ENCODE results near the gene TRIM77. TPM values are rescaled to one million over a fixed set of nuclear protein-coding genes. Genes with fewer than 3 reads are reported as not detected.
"Not testable (repeated sequence)": the region's sequence is repeated elsewhere in the genome, so short reads cannot be mapped to it uniquely, and the experiment has no call there.

The TRIM77 gene
- total RNA-seq, 1 donor from 2014 or later, result not detected

- not testable (repeated sequence) for H3K27me3 ChIP-seq (ENCODE audit: insufficient read depth, low read length); H3K27ac ChIP-seq (ENCODE audit: low read depth, low read length); DNase-seq (ENCODE audit: low read depth); H3K9me3 Mint-ChIP-seq (ENCODE audit: unreplicated experiment); H3K36me3 ChIP-seq (ENCODE audit: insufficient read depth, low read length); H4K20me1 ChIP-seq (ENCODE audit: insufficient read depth, low read length); H3K4me1 ChIP-seq (ENCODE audit: insufficient read depth, low read length); H3K36me3 Mint-ChIP-seq (ENCODE audit: low read depth, unreplicated experiment); H3K27me3 Mint-ChIP-seq (ENCODE audit: low read depth, unreplicated experiment); H3K4me1 Mint-ChIP-seq (ENCODE audit: low read depth, unreplicated experiment); H3K79me2 ChIP-seq (ENCODE audit: insufficient read depth, low read length); H3K4me2 ChIP-seq (ENCODE audit: low read length); H2AFZ ChIP-seq (ENCODE audit: low read depth, low read length); H3K9me3 ChIP-seq (ENCODE audit: insufficient read depth, low read depth, low read length); H3K27ac Mint-ChIP-seq (ENCODE audit: unreplicated experiment); H3K4me3 Mint-ChIP-seq (ENCODE audit: unreplicated experiment); H3K4me3 ChIP-seq (ENCODE audit: insufficient read depth, low read depth, low read length); H3K9ac ChIP-seq (ENCODE audit: low read length); FAIRE-seq
Measured at GRCh38 chr11:89724866-89725498, 14.9 kb downstream of the TRIM77 start.

- not testable (repeated sequence) for H3K9me3 Mint-ChIP-seq (ENCODE audit: unreplicated experiment); H3K27ac Mint-ChIP-seq (ENCODE audit: unreplicated experiment); H3K27me3 Mint-ChIP-seq (ENCODE audit: low read depth, unreplicated experiment); H3K9me3 ChIP-seq (ENCODE audit: insufficient read depth, low read depth, low read length); H3K4me3 Mint-ChIP-seq (ENCODE audit: unreplicated experiment); H4K20me1 ChIP-seq (ENCODE audit: insufficient read depth, low read length); H3K4me1 ChIP-seq (ENCODE audit: insufficient read depth, low read length); H2AFZ ChIP-seq (ENCODE audit: low read depth, low read length); H3K79me2 ChIP-seq (ENCODE audit: insufficient read depth, low read length); H3K27me3 ChIP-seq (ENCODE audit: insufficient read depth, low read length); H3K27ac ChIP-seq (ENCODE audit: low read depth, low read length); H3K36me3 ChIP-seq (ENCODE audit: insufficient read depth, low read length); H3K36me3 Mint-ChIP-seq (ENCODE audit: low read depth, unreplicated experiment); FAIRE-seq; H3K4me2 ChIP-seq (ENCODE audit: low read length); H3K4me3 ChIP-seq (ENCODE audit: insufficient read depth, low read depth, low read length); H3K9ac ChIP-seq (ENCODE audit: low read length); DNase-seq (ENCODE audit: low read depth); H3K4me1 Mint-ChIP-seq (ENCODE audit: low read depth, unreplicated experiment)
Measured at GRCh38 chr11:89730215-89730614, 20.1 kb downstream of the TRIM77 start.

GRCh38 chr11:89736566-89736965, 26.5 kb downstream of the TRIM77 start:
- no peaks in the 10 kb centered on the region for H3K9me3 Mint-ChIP-seq (ENCODE audit: unreplicated experiment)
- H2AFZ ChIP-seq (ENCODE audit: low read depth, low read length), result no peak overlapping the region

More at GRCh38 chr11:89736566-89736965, 26.5 kb downstream of the TRIM77 start:
- TF ChIP-seq CTCF (IDR thresholded peaks at IDR 0.05; ENCODE audit: insufficient read depth, low read depth, low read length) (no peak), EZH2 (IDR thresholded peaks at IDR 0.05; ENCODE audit: insufficient read depth, low read length) (no peak)
- Mint-ChIP-seq H3K4me3 (ENCODE audit: unreplicated experiment) (no peak overlapping the region), H3K4me1 (ENCODE audit: low read depth, unreplicated experiment) (peaks cover 2% of the 10 kb centered on the region), H3K36me3 (ENCODE audit: low read depth, unreplicated experiment) (no peaks in the 10 kb centered on the region), H3K27ac (ENCODE audit: unreplicated experiment) (no peak overlapping the region), H3K27me3 (ENCODE audit: low read depth, unreplicated experiment) (no peaks in the 10 kb centered on the region)
- FAIRE-seq (no peak), DNase-seq (ENCODE audit: low read depth) (no peak)
- Histone ChIP-seq H3K27ac (ENCODE audit: low read depth, low read length) (no peak overlapping the region), H3K9ac (ENCODE audit: low read length) (no peak overlapping the region), H3K36me3 (ENCODE audit: insufficient read depth, low read length) (no peaks in the 10 kb centered on the region), H3K79me2 (ENCODE audit: insufficient read depth, low read length) (no peaks in the 10 kb centered on the region), H4K20me1 (ENCODE audit: insufficient read depth, low read length) (no peaks in the 10 kb centered on the region), H3K4me3 (ENCODE audit: insufficient read depth, low read depth, low read length) (no peak overlapping the region), H3K4me2 (ENCODE audit: low read length) (no peak overlapping the region), H3K9me3 (ENCODE audit: insufficient read depth, low read depth, low read length) (no peaks in the 10 kb centered on the region), H3K4me1 (ENCODE audit: insufficient read depth, low read length) (no peaks in the 10 kb centered on the region), H3K27me3 (ENCODE audit: insufficient read depth, low read length) (no peaks in the 10 kb centered on the region)
